H1 (cell line): Measurements from ENCODE around the gene HINT2. TPM values are rescaled to one million over a fixed set of nuclear protein-coding genes. Genes with fewer than 3 reads are reported as not detected.

Source experiments
- CREB1 ChIP-seq: IDR thresholded peaks from 2 replicates; pipeline ENCODE4 v1.6.1; 2012; ENCODE audit warnings: inconsistent platforms
- polyA plus RNA-seq, 7 experiments: library from polyadenylated mRNA; depleted of rRNA in 3 of 7; stranded (reverse) in 5 of 7; unstranded in 2 of 7; fragments of >200 nt in 5 of 7; fragments of 200-250 nt in 2 of 7; gene quantifications; 1 replicate in 5 of 7; 2 replicates in 1 of 7; 4 replicates in 1 of 7; pipeline versions ENCODE4 v1.2.1 to v1.2.3, GENCODE V29; 2011 to 2013; ENCODE audit warnings: missing spikeins in 2 of 7, mixed read lengths in 2 of 7
- total RNA-seq: library from RNA; stranded (reverse); fragmentation: NEBNext Ultra II Directional; extraction: Animal tissue kit (Norgen Biotek cat#: 25700); gene quantifications from 2 replicates; pipeline ENCODE4 v1.2.1, GENCODE V29; 2021
- TF ChIP-seq, protein P1 (sequence below): IDR thresholded peaks from 2 replicates; pipeline ENCODE4 v1.6.1; 2012; ENCODE audit warnings: inconsistent platforms

Gene HINT2
- total and polyA plus RNA-seq, 2 of the 8 experiments (the other 6 are each of a cell fraction or from before 2014, with no cell fraction given) = 32.1 to 51.2 TPM

- no peak for TF ChIP-seq CREB1
- TF ChIP-seq, protein P1, sequence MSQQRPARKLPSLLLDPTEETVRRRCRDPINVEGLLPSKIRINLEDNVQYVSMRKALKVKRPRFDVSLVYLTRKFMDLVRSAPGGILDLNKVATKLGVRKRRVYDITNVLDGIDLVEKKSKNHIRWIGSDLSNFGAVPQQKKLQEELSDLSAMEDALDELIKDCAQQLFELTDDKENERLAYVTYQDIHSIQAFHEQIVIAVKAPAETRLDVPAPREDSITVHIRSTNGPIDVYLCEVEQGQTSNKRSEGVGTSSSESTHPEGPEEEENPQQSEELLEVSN = no peak
Measured at GRCh38 chr9:35776018-35776417, 38.8 kb downstream of the HINT2 start (continued).
